B cell (primary cell): ENCODE results near the gene FUT7. TPM values are rescaled to one million over a fixed set of nuclear protein-coding genes. Genes with fewer than 3 reads are reported as not detected.

Source experiments
- ATAC-seq: fragments of 200-7000 bp; cut with Tn5 transposase; one replicate; pipeline ENCODE4 v1.10.0; 2021; ENCODE audit warnings: low read depth, mild to moderate bottlenecking, moderate number of reproducible peaks, moderate library complexity
- CTCF ChIA-PET: fragments of 350-600 bp; sonication (Branson Sonifier 250); formaldehyde crosslinking; loops from one replicate; lab custom pipeline; 2021; ENCODE audit warnings: antibody characterized with exemption, inconsistent platforms; lab: Charles Lee
- POLR2A ChIA-PET: fragments of 350-600 bp; sonication (Branson Sonifier 250); formaldehyde crosslinking; loops from one replicate; lab custom pipeline; 2021; ENCODE audit warnings: antibody characterized with exemption; lab: Charles Lee
- DNase-seq: peaks from one replicate; pipeline ENCODE4 v3.0.0; 2013
- H2AFZ ChIP-seq: 2 replicates; pipeline ENCODE4 v1.6.1; 2012; ENCODE audit warnings: mild to moderate bottlenecking, low read depth, low read length; ENCODE audit not compliant: insufficient read depth, poor library complexity, severe bottlenecking
- H3K27ac ChIP-seq, 2 donors: 1 replicate in 1 of 2; 2 replicates in 1 of 2; pipeline ENCODE4 v1.5.1; 2012 to 2013; ENCODE audit warnings: low read length in 2 of 2, mild to moderate bottlenecking in 2 of 2, moderate library complexity in 1 of 2
- H3K27me3 ChIP-seq, 4 experiments: fragments of 200-600 bp in 1 of 4; sonication (generic) in 1 of 4; replicated peaks in 1 of 4; 1 replicate in 2 of 4; 2 replicates in 2 of 4; pipeline versions ENCODE4 v1.6.1 to v1.7.0; 2013 to 2016; ENCODE audit warnings: low read length in 3 of 4, mild to moderate bottlenecking in 2 of 4, mixed read lengths in 1 of 4, moderate library complexity in 1 of 4; ENCODE audit not compliant: insufficient read depth in 4 of 4, control insufficient read depth in 3 of 4; ENCODE audit errors: control extremely low read depth in 1 of 4
- H3K36me3 ChIP-seq, 2 experiments: replicated peaks in 1 of 2; 1 replicate in 1 of 2; 2 replicates in 1 of 2; pipeline versions ENCODE4 v1.6.1 to v1.7.1; 2013; ENCODE audit warnings: low read length in 1 of 2; ENCODE audit not compliant: insufficient read depth in 2 of 2, control insufficient read depth in 1 of 2; ENCODE audit errors: control extremely low read depth in 1 of 2, extremely low read depth in 1 of 2
- H3K4me1 ChIP-seq, 2 donors: fragments of 200-600 bp in 1 of 2; sonication (generic) in 1 of 2; 1 replicate in 1 of 2; 2 replicates in 1 of 2; pipeline versions ENCODE4 v1.5.1 to v1.6.1; 2013 to 2017; ENCODE audit warnings: low read length in 2 of 2; ENCODE audit not compliant: control insufficient read depth in 2 of 2, insufficient read depth in 2 of 2
- H3K4me2 ChIP-seq: replicated peaks from 2 replicates; pipeline ENCODE3; 2012; ENCODE audit warnings: mild to moderate bottlenecking, low read depth, low read length; ENCODE audit not compliant: poor library complexity, severe bottlenecking
- H3K4me3 ChIP-seq, 5 experiments: fragments of 200-600 bp in 1 of 5; sonication (generic) in 1 of 5; 1 replicate in 3 of 5; 2 replicates in 2 of 5; pipeline versions ENCODE4 v1.5.1 to v1.7.0; 2011 to 2016; ENCODE audit warnings: low read length in 4 of 5, mild to moderate bottlenecking in 4 of 5, low read depth in 2 of 5, control low read depth in 1 of 5, moderate library complexity in 1 of 5; ENCODE audit not compliant: insufficient read depth in 1 of 5; ENCODE audit errors: control extremely low read depth in 1 of 5, extremely low read depth in 1 of 5
- H3K79me2 ChIP-seq: fragments of 200-600 bp; sonication (generic); one replicate; pipeline ENCODE4 v1.6.0; 2016; ENCODE audit warnings: low read length; ENCODE audit not compliant: control insufficient read depth, insufficient read depth
- H3K9ac ChIP-seq: fragments of 200-600 bp; sonication (generic); 2 replicates; pipeline ENCODE4 v1.6.1; 2017; ENCODE audit warnings: mild to moderate bottlenecking, low read length, moderate library complexity
- H3K9me3 ChIP-seq, 3 donors: one replicate each; pipeline versions ENCODE4 v1.6.1 to v1.7.1; 2013; ENCODE audit warnings: low read length in 2 of 3; ENCODE audit not compliant: control insufficient read depth in 2 of 3, insufficient read depth in 1 of 3; ENCODE audit errors: control extremely low read depth in 1 of 3
- H4K20me1 ChIP-seq: 2 replicates; pipeline ENCODE4 v1.6.0; 2012; ENCODE audit warnings: mild to moderate bottlenecking, low read length; ENCODE audit not compliant: insufficient read depth, control insufficient read depth, poor library complexity, severe bottlenecking
- H3K27ac Mint-ChIP-seq: one replicate; pipeline ENCODE4 v1.8.0; 2021; ENCODE audit warnings: mixed read lengths
- H3K27me3 Mint-ChIP-seq: one replicate; pipeline ENCODE4 v1.8.0; 2021; ENCODE audit warnings: mixed read lengths
- H3K4me1 Mint-ChIP-seq: one replicate; pipeline ENCODE4 v1.8.0; 2021; ENCODE audit warnings: mixed read lengths
- H3K4me3 Mint-ChIP-seq: one replicate; pipeline ENCODE4 v1.8.0; 2021; ENCODE audit warnings: mixed read lengths
- H3K9me3 Mint-ChIP-seq: one replicate; pipeline ENCODE4 v1.8.0; 2022; ENCODE audit warnings: mixed read lengths; ENCODE audit not compliant: insufficient read depth
- EZH2 ChIP-seq: IDR thresholded peaks from 2 replicates; pipeline ENCODE4 v1.6.1; 2012; ENCODE audit warnings: borderline replicate concordance, low read depth, mild to moderate bottlenecking, moderate library complexity, low read length; ENCODE audit not compliant: insufficient read depth, poor library complexity, severe bottlenecking
- WGBS: methylation state at CpG from one replicate; pipeline ENCODE4 v1.1.5; 2013; ENCODE audit warnings: missing lambda C conversion rate; ENCODE audit not compliant: insufficient coverage; 5-methylcytosine and 5-hydroxymethylcytosine counted together
- intact Hi-C: fragments of 100-400 bp; cut with micrococcal nuclease; formaldehyde crosslinking; loops from one replicate; pipeline ENCODE4 v1.10.0; 2022
- polyA plus RNA-seq: library from polyadenylated mRNA; depleted of rRNA; stranded (reverse); fragments of >200 nt; gene quantifications from 2 replicates; pipeline ENCODE4 v1.2.3, GENCODE V29; 2012
- total RNA-seq, 2 donors: library from RNA; stranded (reverse); fragments of 120-200 nt in 1 of 2; gene quantifications; 1 replicate in 1 of 2; 2 replicates in 1 of 2; pipeline versions ENCODE4 v1.2.3 to v1.2.4, GENCODE V29; 2013 to 2022
- TF ChIP-seq, protein P1 (sequence below): fragments of 200-600 bp; IDR thresholded peaks from one replicate; pipeline ENCODE4 v1.8.0; 2022; ENCODE audit warnings: antibody characterized with exemption, mild to moderate bottlenecking

The FUT7 gene
- total and polyA plus RNA-seq, 2 donors (not counting 1 experiment from before 2014, with no cell fraction given): 7.3 to 8.2 TPM

DNA sequence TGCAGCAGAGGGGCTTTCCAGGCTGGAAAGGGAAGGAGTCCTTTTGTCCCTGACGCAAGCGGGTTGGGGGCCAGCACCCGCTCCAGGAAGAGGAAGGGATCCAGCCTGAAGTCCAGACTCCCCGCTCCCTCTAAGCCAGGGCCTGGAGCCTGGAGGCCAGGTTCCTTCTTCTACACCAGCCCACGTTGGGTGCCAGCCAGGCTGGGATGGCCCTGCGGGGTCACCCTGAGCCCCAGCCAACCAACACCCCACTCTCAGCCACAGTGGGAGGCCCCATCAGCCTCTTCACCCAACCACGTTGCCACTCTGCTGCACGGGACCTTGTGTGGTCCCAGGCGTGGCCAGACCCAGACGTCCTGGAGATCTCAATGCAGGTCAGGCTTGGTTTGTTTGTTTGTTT is 970 bp upstream of the FUT7 start:
- H3K27ac ChIP-seq: peak overlapping the region; percentile 46 to 55
- Mint-ChIP-seq H3K4me1 (peaks cover 60% of the 10 kb centered on the region), H3K9me3 (no peaks in the 10 kb centered on the region), H3K27ac (peak overlapping the region; percentile 95), H3K4me3 (peak overlapping the region; percentile 89), H3K27me3 (no peaks in the 10 kb centered on the region)
- ChIA-PET POLR2A (interaction anchor here (1.4 to 1.6 kb wide), 3 partner anchors 11 to 40 kb away, joined by 3 to 9 read pairs (median 3); partner anchors contain the start of gene PAXX), CTCF (interaction anchor here (0.9 to 4.4 kb wide), 10 partner anchors 14 to 272 kb away, joined by 3 to 49 read pairs (median 5); partner anchors contain the start of genes AJM1, NPDC1 and TMEM141)
- H3K9ac ChIP-seq: peak overlapping the region; percentile 70
- peak; percentile 62 for DNase-seq
- no peaks in the 10 kb centered on the region for H3K36me3 ChIP-seq
- H3K4me2 ChIP-seq: peak overlapping the region; percentile 100
- H3K4me3 ChIP-seq: peak overlapping the region; percentile 13 to 77 (median 64)
- intact Hi-C loops: loop anchor here (2.0 to 5.0 kb wide), 2 partner anchors 39 to 184 kb away; partner anchors contain the start of genes PHPT1 and SAPCD2
- ATAC-seq: peak; percentile 15
- H4K20me1 ChIP-seq: peaks cover 7% of the 10 kb centered on the region
- peaks cover 12% of the 10 kb centered on the region for H3K79me2 ChIP-seq
- H3K4me1 ChIP-seq: peaks cover 64 to 71% of the 10 kb centered on the region in 2 donors
- WGBS: 41% methylated on average over 8 of the region's 10 CpGs
- TF ChIP-seq, protein P1, sequence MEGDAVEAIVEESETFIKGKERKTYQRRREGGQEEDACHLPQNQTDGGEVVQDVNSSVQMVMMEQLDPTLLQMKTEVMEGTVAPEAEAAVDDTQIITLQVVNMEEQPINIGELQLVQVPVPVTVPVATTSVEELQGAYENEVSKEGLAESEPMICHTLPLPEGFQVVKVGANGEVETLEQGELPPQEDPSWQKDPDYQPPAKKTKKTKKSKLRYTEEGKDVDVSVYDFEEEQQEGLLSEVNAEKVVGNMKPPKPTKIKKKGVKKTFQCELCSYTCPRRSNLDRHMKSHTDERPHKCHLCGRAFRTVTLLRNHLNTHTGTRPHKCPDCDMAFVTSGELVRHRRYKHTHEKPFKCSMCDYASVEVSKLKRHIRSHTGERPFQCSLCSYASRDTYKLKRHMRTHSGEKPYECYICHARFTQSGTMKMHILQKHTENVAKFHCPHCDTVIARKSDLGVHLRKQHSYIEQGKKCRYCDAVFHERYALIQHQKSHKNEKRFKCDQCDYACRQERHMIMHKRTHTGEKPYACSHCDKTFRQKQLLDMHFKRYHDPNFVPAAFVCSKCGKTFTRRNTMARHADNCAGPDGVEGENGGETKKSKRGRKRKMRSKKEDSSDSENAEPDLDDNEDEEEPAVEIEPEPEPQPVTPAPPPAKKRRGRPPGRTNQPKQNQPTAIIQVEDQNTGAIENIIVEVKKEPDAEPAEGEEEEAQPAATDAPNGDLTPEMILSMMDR: no peak
- no peak for TF ChIP-seq EZH2
- H3K27me3 ChIP-seq: peaks cover 0 to 6% (median 0%) of the 10 kb centered on the region in 4 experiments
- H3K9me3 ChIP-seq: peaks cover 0 to 11% (median 0%) of the 10 kb centered on the region in 3 donors
- peak overlapping the region; percentile 9 for H2AFZ ChIP-seq
